Measurements from ENCODE around the gene PLCG2.

Gene PLCG2

GRCh38 chr16:81784072-81784795 is 5.1 kb downstream of the PLCG2 start:
- Histone ChIP-seq H3K4me3 (ENCODE audit: insufficient read depth, low read length, poor library complexity, severe bottlenecking) (peak overlapping the region; percentile 21), H3K27me3 (ENCODE audit: low read length) (no peaks in the 10 kb centered on the region), H3K9me2 (replicated peaks; ENCODE audit: insufficient read depth, low read length) (no peaks in the 10 kb centered on the region), H3K4me2 (ENCODE audit: low read depth, low read length, poor library complexity, severe bottlenecking) (peak overlapping the region; percentile 71), H3K9me3 (ENCODE audit: insufficient read depth, low read length) (no peaks in the 10 kb centered on the region), H3K9ac (ENCODE audit: low read length) (peak overlapping the region; percentile 95), H3F3A (ENCODE audit: insufficient read depth) (peaks cover 40% of the 10 kb centered on the region), H2AFZ (ENCODE audit: low read depth, low read length, severe bottlenecking) (no peak overlapping the region), H3K79me2 (ENCODE audit: insufficient read depth, low read length) (peaks cover 100% of the 10 kb centered on the region), H3K27ac (ENCODE audit: low read depth, low read length) (peak overlapping the region; percentile 87), H4K20me1 (ENCODE audit: low read depth, low read length) (peaks cover 16% of the 10 kb centered on the region), H3K36me3 (ENCODE audit: low read length) (peaks cover 33% of the 10 kb centered on the region)
- TF ChIP-seq EZH2phosphoT487 (conservative IDR thresholded peaks at IDR 0.05; ENCODE audit: low read length): no peak
- no peak for TF ChIP-seq CTCF (IDR thresholded peaks at IDR 0.05; ENCODE audit: insufficient read depth, low read length, poor library complexity, severe bottlenecking)

GRCh38 chr16:81785138-81785924 is 6.2 kb downstream of the PLCG2 start:
- Histone ChIP-seq H3K4me3 (ENCODE audit: insufficient read depth, low read length, poor library complexity, severe bottlenecking) (no peak overlapping the region), H3K79me2 (ENCODE audit: insufficient read depth, low read length) (peaks cover 100% of the 10 kb centered on the region), H3K9me2 (replicated peaks; ENCODE audit: insufficient read depth, low read length) (no peaks in the 10 kb centered on the region), H3K9me3 (ENCODE audit: insufficient read depth, low read length) (no peaks in the 10 kb centered on the region), H4K20me1 (ENCODE audit: low read depth, low read length) (peaks cover 17% of the 10 kb centered on the region), H2AFZ (ENCODE audit: low read depth, low read length, severe bottlenecking) (no peak overlapping the region), H3F3A (ENCODE audit: insufficient read depth) (peaks cover 37% of the 10 kb centered on the region), H3K27me3 (ENCODE audit: low read length) (no peaks in the 10 kb centered on the region), H3K9ac (ENCODE audit: low read length) (peak overlapping the region; percentile 95; the same call in 1 of the 2 replicates), H3K27ac (ENCODE audit: low read depth, low read length) (peak overlapping the region; percentile 87), H3K36me3 (ENCODE audit: low read length) (peaks cover 41% of the 10 kb centered on the region), H3K4me2 (ENCODE audit: low read depth, low read length, poor library complexity, severe bottlenecking) (peak overlapping the region; percentile 71)
- TF ChIP-seq CTCF (IDR thresholded peaks at IDR 0.05; ENCODE audit: insufficient read depth, low read length, poor library complexity, severe bottlenecking) (no peak), EZH2phosphoT487 (conservative IDR thresholded peaks at IDR 0.05; ENCODE audit: low read length) (no peak)

GRCh38 chr16:81786321-81786720 is 7.2 kb downstream of the PLCG2 start:
- peaks cover 32% of the 10 kb centered on the region for H3F3A ChIP-seq (ENCODE audit: insufficient read depth)
- H3K27me3 ChIP-seq (ENCODE audit: low read length): no peaks in the 10 kb centered on the region
- peaks cover 100% of the 10 kb centered on the region for H3K79me2 ChIP-seq (ENCODE audit: insufficient read depth, low read length)
- H2AFZ ChIP-seq (ENCODE audit: low read depth, low read length, severe bottlenecking): no peak overlapping the region
- no peak overlapping the region for H3K4me3 ChIP-seq (ENCODE audit: insufficient read depth, low read length, poor library complexity, severe bottlenecking)
- peaks cover 41% of the 10 kb centered on the region for H3K36me3 ChIP-seq (ENCODE audit: low read length)
- no peaks in the 10 kb centered on the region for H3K9me3 ChIP-seq (ENCODE audit: insufficient read depth, low read length)
- no peaks in the 10 kb centered on the region for H3K9me2 ChIP-seq (replicated peaks; ENCODE audit: insufficient read depth, low read length)
- H3K27ac ChIP-seq (ENCODE audit: low read depth, low read length): peak overlapping the region; percentile 20; the same call in 1 of the 2 replicates
- TF ChIP-seq EZH2phosphoT487 (conservative IDR thresholded peaks at IDR 0.05; ENCODE audit: low read length) (no peak), CTCF (IDR thresholded peaks at IDR 0.05; ENCODE audit: insufficient read depth, low read length, poor library complexity, severe bottlenecking) (no peak)
- H3K9ac ChIP-seq (ENCODE audit: low read length): no peak overlapping the region
- H4K20me1 ChIP-seq (ENCODE audit: low read depth, low read length): peaks cover 21% of the 10 kb centered on the region
- no peak overlapping the region for H3K4me2 ChIP-seq (ENCODE audit: low read depth, low read length, poor library complexity, severe bottlenecking)
